K562 (cell line): ENCODE results near the gene DHRS12. TPM values are rescaled to one million over a fixed set of nuclear protein-coding genes. Genes with fewer than 3 reads are reported as not detected.

ENCODE experiments used
- ATAC-seq: fragments of 200-7000 bp; cut with Tn5 transposase; 3 replicates; pipeline ENCODE4 v1.9.1; 2020; ENCODE audit warnings: moderate library complexity
- BruUV-seq: library from RNA; stranded (reverse); fragments of 400-500 nt; replicated peaks from 2 replicates; lab custom pipeline; 2021; lab: Mats Ljungman, UMichigan
- CTCF ChIA-PET: fragments of 300-600 bp; formaldehyde crosslinking; extraction: SDS; loops from one replicate; lab custom pipeline; 2021; ENCODE audit warnings: low intra/inter-chr PET ratio; lab: Yijun Ruan, JAX
- POLR2A ChIA-PET: fragments of 300-600, 350-650 bp; sonication (Branson Sonifier 250); formaldehyde crosslinking; extraction: SDS; loops from one replicate; lab custom pipeline; 2021; ENCODE audit warnings: antibody characterized with exemption, inconsistent platforms; lab: Yijun Ruan, JAX
- DNase-seq, 4 experiments: peaks; one replicate each; pipeline versions ENCODE4 v3.0.0 to v3.0.0-alpha.2; 2011 to 2018; ENCODE audit warnings: low spot score in 3 of 4, mixed read lengths in 3 of 4; ENCODE audit errors: extremely low read depth in 1 of 4
- FAIRE-seq: peaks from 2 replicates; lab custom pipeline; 2011; peaks lifted over from hg19 to GRCh38; lab: Jason Lieb, UNC
- H2AFZ ChIP-seq: 2 replicates; pipeline ENCODE4 v1.6.0; 2011; ENCODE audit warnings: low read depth, low read length, control low read depth, inconsistent platforms
- H3K27ac ChIP-seq: fragments of 200-600 bp; 3 replicates; pipeline ENCODE4 v1.8.0; 2011; ENCODE audit warnings: low read depth, mild to moderate bottlenecking, control low read depth, inconsistent platforms, low read length, moderate library complexity, mixed read lengths; ENCODE audit errors: extremely low read depth
- H3K27me3 ChIP-seq, 2 experiments: fragments of 300-600 bp in 1 of 2; 2 replicates in 1 of 2; 3 replicates in 1 of 2; pipeline versions ENCODE4 v1.6.0 to v1.8.0; 2011; ENCODE audit warnings: inconsistent platforms in 2 of 2, low read length in 2 of 2, mild to moderate bottlenecking in 1 of 2, mixed read lengths in 1 of 2, moderate library complexity in 1 of 2; ENCODE audit not compliant: control insufficient read depth in 2 of 2, insufficient read depth in 2 of 2
- H3K36me3 ChIP-seq: fragments of 300-600 bp; 3 replicates; pipeline ENCODE4 v1.8.0; 2011; ENCODE audit warnings: mild to moderate bottlenecking, low read length, inconsistent platforms; ENCODE audit not compliant: control insufficient read depth, insufficient read depth
- H3K4me1 ChIP-seq, 2 experiments: fragments of 200-600 bp in 1 of 2; replicated peaks in 1 of 2; 2 replicates in 1 of 2; 3 replicates in 1 of 2; pipeline versions ENCODE4 v1.5.1 to v1.8.0; 2011; ENCODE audit warnings: inconsistent platforms in 2 of 2, low read length in 2 of 2, mild to moderate bottlenecking in 1 of 2, mixed read lengths in 1 of 2, moderate library complexity in 1 of 2; ENCODE audit not compliant: control insufficient read depth in 2 of 2, insufficient read depth in 2 of 2
- H3K4me2 ChIP-seq: 2 replicates; pipeline ENCODE4 v1.6.1; 2011; ENCODE audit warnings: low read length, control low read depth, inconsistent platforms, mixed read lengths; ENCODE audit not compliant: insufficient read depth
- H3K4me3 ChIP-seq: fragments of 200-600 bp; sonication (generic), shearing (Covaris generic); 2 replicates; pipeline ENCODE4 v1.5.1; 2016; ENCODE audit warnings: control low read depth, inconsistent platforms
- H3K79me2 ChIP-seq: fragments of 200-600 bp; 3 replicates; pipeline ENCODE4 v1.8.0; 2011; ENCODE audit warnings: low read length, inconsistent platforms; ENCODE audit not compliant: control insufficient read depth, insufficient read depth
- H3K9ac ChIP-seq, 2 experiments: 2 replicates each; pipeline versions ENCODE4 v1.6.0 to v1.6.1; 2011; ENCODE audit warnings: low read depth in 2 of 2, low read length in 2 of 2, control low read depth in 1 of 2, inconsistent platforms in 1 of 2, mild to moderate bottlenecking in 1 of 2, mixed read lengths in 1 of 2; ENCODE audit not compliant: insufficient read depth in 1 of 2
- H3K9me1 ChIP-seq: one replicate; pipeline ENCODE4 v1.6.0; 2011; ENCODE audit warnings: inconsistent platforms, mild to moderate bottlenecking, low read length, moderate library complexity; ENCODE audit not compliant: control insufficient read depth, insufficient read depth
- H3K9me3 ChIP-seq: replicated peaks from 2 replicates; pipeline ENCODE4 v1.5.1; 2011; ENCODE audit warnings: low read depth, low read length, inconsistent platforms; ENCODE audit not compliant: control insufficient read depth, insufficient read depth
- H4K20me1 ChIP-seq: replicated peaks from 2 replicates; pipeline ENCODE4 v1.6.1; 2011; ENCODE audit warnings: low read length, inconsistent platforms, mixed read lengths; ENCODE audit not compliant: control insufficient read depth, insufficient read depth
- BRD9 ChIP-seq: fragments of 450-650 bp; IDR thresholded peaks from 2 replicates; pipeline ENCODE4 v1.6.1; 2018; ENCODE audit warnings: low read depth; ENCODE audit not compliant: partially characterized antibody
- FOXK1 ChIP-seq: sonication (generic); formaldehyde crosslinking; IDR thresholded peaks from 2 replicates; pipeline ENCODE4 v1.8.0; 2022; ENCODE audit warnings: missing genetic modification reagents, mild to moderate bottlenecking, borderline replicate concordance
- KDM1A ChIP-seq, 2 experiments: fragments of 450-650 bp; IDR thresholded peaks; 2 replicates each; pipeline ENCODE4 v1.6.1; 2016; ENCODE audit warnings: mild to moderate bottlenecking in 2 of 2
- NFXL1 ChIP-seq: fragments of 450-650 bp; formaldehyde crosslinking; IDR thresholded peaks from 2 replicates; pipeline ENCODE4 v1.4.0; 2021; ENCODE audit warnings: mild to moderate bottlenecking
- PHB2 ChIP-seq: fragments of 450-650 bp; IDR thresholded peaks from 2 replicates; pipeline ENCODE4 v1.6.1; 2017; ENCODE audit warnings: low read depth
- POLR2AphosphoS5 ChIP-seq: IDR thresholded peaks from 2 replicates; pipeline ENCODE4 v1.6.1; 2011; ENCODE audit warnings: mild to moderate bottlenecking, low read depth, low read length, moderate library complexity; ENCODE audit not compliant: control insufficient read depth, insufficient read depth
- SMAD3 ChIP-seq: fragments of 450-650 bp; formaldehyde crosslinking; conservative IDR thresholded peaks from 2 replicates; pipeline ENCODE4 v1.4.0; 2020; ENCODE audit warnings: mild to moderate bottlenecking
- UBTF ChIP-seq, 2 experiments: IDR thresholded peaks; 2 replicates each; pipeline ENCODE4 v1.6.1; 2012; ENCODE audit warnings: improper control_type of control experiment in 2 of 2, low read depth in 2 of 2, low read length in 2 of 2, borderline replicate concordance in 1 of 2
- ZBTB33 ChIP-seq: sonication (generic); formaldehyde crosslinking; IDR thresholded peaks from 2 replicates; pipeline ENCODE4 v1.8.1; 2023; ENCODE audit warnings: mild to moderate bottlenecking, missing genetic modification reagents
- ZBTB5 ChIP-seq: fragments of 450-650 bp; IDR thresholded peaks from 2 replicates; pipeline ENCODE4 v1.6.1; 2017; ENCODE audit warnings: antibody characterized with exemption
- ZNF146 ChIP-seq: IDR thresholded peaks from one replicate; pipeline ENCODE4 v1.6.1; 2018; ENCODE audit warnings: missing compliant biosample characterization; ENCODE audit not compliant: unreplicated experiment
- ZNF408 ChIP-seq: fragments of 250-450 bp; sonication (Bioruptor Pico); IDR thresholded peaks from 2 replicates; pipeline ENCODE4 v1.4.0; 2020; ENCODE audit warnings: low read depth, mild to moderate bottlenecking, moderate library complexity
- ZNF561 ChIP-seq: fragments of 450-650 bp; formaldehyde crosslinking; conservative IDR thresholded peaks from 2 replicates; pipeline ENCODE4 v1.4.0; 2020; ENCODE audit warnings: mild to moderate bottlenecking, moderate library complexity
- ZNF764 ChIP-seq: fragments of 250-450 bp; sonication (Bioruptor Pico); IDR thresholded peaks from 2 replicates; pipeline ENCODE4 v1.4.0; 2020; ENCODE audit warnings: low read depth, mild to moderate bottlenecking, moderate library complexity
- WGBS: fragments of 100-300 bp; shearing (Covaris generic); methylation state at CpG from one replicate; pipeline ENCODE4 v1.1.6; 2016; ENCODE audit warnings: low coverage, mixed read lengths; ENCODE audit not compliant: insufficient coverage; ENCODE audit errors: missing lambda C conversion rate; 5-methylcytosine and 5-hydroxymethylcytosine counted together
- in situ Hi-C: fragments of 300-500 bp; cut with MboI; formaldehyde crosslinking; loops from 4 replicates; pipeline ENCODE4 v1.15.0; 2018; ENCODE audit warnings: inconsistent platforms, mixed read lengths
- intact Hi-C: fragments of 100-400 bp; cut with micrococcal nuclease; formaldehyde crosslinking; loops from 2 replicates; pipeline ENCODE4 v1.14.2; 2022
- polyA plus RNA-seq, 8 experiments: library from polyadenylated mRNA; depleted of rRNA in 4 of 8; stranded (reverse) in 5 of 8; unstranded in 3 of 8; fragments of >200 nt; fragmentation: Nextera tagmentation in 2 of 8; fragmentation: Illumina TruSeq in 1 of 8; extraction: Ambion mirVana in 2 of 8; extraction: Trizol in 1 of 8; gene quantifications; 2 replicates each; pipeline versions ENCODE4 v1.2.1 to v1.2.3, GENCODE V29; 2011 to 2014; ENCODE audit warnings: inconsistent platforms in 1 of 8, missing spikeins in 1 of 8
- total RNA-seq, 7 experiments: library from RNA; depleted of rRNA in 6 of 7; stranded (reverse); fragments of >200 nt in 6 of 7; fragmentation: Illumina TruSeq in 2 of 7; extraction: Trizol in 2 of 7; gene quantifications; 2 replicates each; pipeline versions ENCODE4 v1.2.1 to v1.2.3, GENCODE V29; 2011 to 2021; ENCODE audit warnings: low replicate concordance in 1 of 7

DHRS12 gene
- total and polyA plus RNA-seq, 9 of the 15 experiments (the other 6 are each of a cell fraction or from before 2014, with no cell fraction given), result 0.62 to 2.7 (median 0.98) TPM

- no peak for TF ChIP-seq ZNF561 (CRISPR knock-in tag)
- no peak for TF ChIP-seq ZBTB33
These were observed 70.3 kb downstream of the DHRS12 start (continued) for GRCh38 chr13:51733374-51734298.

- no peak for DNase-seq
- no peak for FAIRE-seq
- Histone ChIP-seq H3K4me2 (no peak overlapping the region), H2AFZ (no peak overlapping the region), H3K9me3 (no peaks in the 10 kb centered on the region), H3K79me2 (no peaks in the 10 kb centered on the region), H3K9me1 (no peaks in the 10 kb centered on the region), H3K4me1 (no peaks in the 10 kb centered on the region), H3K36me3 (peaks cover 5% of the 10 kb centered on the region; the same call in 1 of the 3 replicates), H3K9ac (no peak overlapping the region), H3K27me3 (no peaks in the 10 kb centered on the region), H3K4me3 (no peak overlapping the region), H4K20me1 (no peaks in the 10 kb centered on the region), H3K27ac (no peak overlapping the region)
- intact Hi-C loops (no loop called here), in situ Hi-C loops (no loop called here)
- ChIA-PET CTCF (no interaction called here), POLR2A (interaction anchor here (0.6 to 1.2 kb wide), 2 partner anchors 10 to 33 kb away, joined by 3 read pairs; no protein-coding TSS in a partner anchor)
- WGBS, result 58% methylated on average over 4 of the region's 4 CpGs
- BruUV-seq, result no TSS peak
- no peak for ATAC-seq
- TF ChIP-seq NFXL1 (no peak), FOXK1 (no peak), ZNF408 (no peak), SMAD3 (CRISPR knock-in tag) (no peak), KDM1A (IDR thresholded peaks at IDR 0.05) (no peak), BRD9 (no peak), ZNF146 (CRISPR knock-in tag) (no peak), UBTF (IDR thresholded peaks at IDR 0.05; ENCODE audit: borderline replicate concordance in 1 of 2, low read depth in 2 of 2, low read length in 2 of 2) (no peak), POLR2AphosphoS5 (no peak), ZBTB5 (no peak), PHB2 (no peak), ZNF764 (CRISPR knock-in tag) (no peak)
These were observed 72.2 kb downstream of the DHRS12 start for GRCh38 chr13:51731759-51732158.
